HG03439 (cell line): ENCODE data around the gene HSPB7.
"Not testable (repeated sequence)": the region's sequence is repeated elsewhere in the genome, so short reads cannot be mapped to it uniquely, and the experiment has no call there.

Source experiments
- ATAC-seq: cut with Tn5 transposase; IDR thresholded peaks from one replicate; pipeline ENCODE4 v1.9.1; 2021; ENCODE audit warnings: mild to moderate bottlenecking, moderate library complexity; ENCODE audit not compliant: unreplicated experiment

Gene HSPB7

GRCh38 chr1:16009030-16009460, 8.8 kb downstream of the HSPB7 start:
- ATAC-seq: no peak

- no peak for ATAC-seq
Observed at GRCh38 chr1:16007671-16008341, 10.0 kb downstream of the HSPB7 start.

- ATAC-seq: no peak
Observed at GRCh38 chr1:16006552-16007485, 11.0 kb downstream of the HSPB7 start.

GRCh38 chr1:16006010-16006409, 11.8 kb downstream of the HSPB7 start:
- no peak for ATAC-seq

DNA sequence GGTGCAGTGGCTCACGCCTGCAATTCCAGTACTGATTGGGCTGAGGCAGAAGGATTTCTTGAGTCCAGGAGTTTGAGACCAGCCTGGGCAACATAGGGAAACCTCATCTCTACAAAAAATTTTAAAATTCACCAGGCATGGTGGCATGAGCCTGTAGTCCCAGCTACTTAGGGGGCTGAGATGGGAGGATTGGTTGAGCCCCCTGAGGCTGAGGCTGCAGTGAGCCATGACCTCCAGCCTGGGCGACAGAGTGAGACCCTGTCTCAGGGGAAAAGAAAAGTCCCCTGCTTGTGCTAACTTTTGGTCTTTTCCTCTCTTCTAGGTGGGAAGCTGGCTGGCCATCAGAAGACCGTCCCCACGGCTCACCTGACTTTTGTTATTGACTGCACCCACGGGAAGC, 12.2 kb downstream of the HSPB7 start:
- no peak for ATAC-seq

DNA sequence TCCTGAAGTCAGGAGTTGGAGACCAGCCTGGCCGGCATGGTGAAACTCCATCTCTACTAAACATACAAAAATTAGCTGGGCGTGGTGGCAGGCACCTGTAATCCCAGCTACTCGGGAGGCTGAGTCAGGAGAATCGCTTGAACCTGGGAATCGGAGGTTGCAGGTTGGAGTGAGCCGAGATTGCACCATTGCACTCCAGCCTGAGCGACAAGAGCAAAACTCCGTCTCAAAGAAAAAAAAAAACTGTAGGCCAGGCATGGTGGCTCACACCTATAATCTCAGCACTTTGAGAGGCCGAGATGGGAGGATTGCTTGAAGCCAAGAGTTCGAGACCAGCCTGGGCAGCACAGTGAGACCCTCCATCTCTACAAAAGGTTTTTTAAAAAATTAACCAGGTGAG, 16.6 kb downstream of the HSPB7 start:
- not testable (repeated sequence) for ATAC-seq

- ATAC-seq: no peak
Observed at GRCh38 chr1:15998929-15999328, 18.9 kb downstream of the HSPB7 start.

- no peak for ATAC-seq
Observed at GRCh38 chr1:15997637-15998280, 20.1 kb downstream of the HSPB7 start.

GRCh38 chr1:15997076-15997585, 20.7 kb downstream of the HSPB7 start:
- no peak for ATAC-seq

- ATAC-seq: no peak
Observed at GRCh38 chr1:15994590-15995351, 23.1 kb downstream of the HSPB7 start.

- no peak for ATAC-seq
Observed at GRCh38 chr1:15994081-15994480, 23.8 kb downstream of the HSPB7 start.

DNA sequence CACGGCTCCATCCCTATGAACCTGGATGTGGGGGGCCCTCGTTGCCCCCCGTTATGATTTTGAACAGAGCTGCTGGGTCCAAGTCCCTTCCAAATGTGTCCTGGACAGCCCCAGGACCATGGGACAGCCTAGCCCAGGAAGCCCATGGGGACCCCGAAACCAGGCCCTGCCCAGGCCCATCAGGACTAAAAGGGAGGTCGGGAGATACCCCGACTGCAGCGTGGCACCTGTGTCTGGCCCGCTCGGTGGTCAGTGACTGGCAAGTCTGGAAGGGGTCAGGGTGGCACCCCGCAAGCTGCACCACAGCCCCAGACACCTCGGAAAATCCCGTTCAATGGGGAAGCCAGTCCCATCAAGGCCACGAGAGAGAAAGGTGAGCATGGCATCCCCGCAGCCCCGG, 24.2 kb downstream of the HSPB7 start:
- no peak for ATAC-seq

- no peak for ATAC-seq
Observed at GRCh38 chr1:15992582-15993500, 25.0 kb downstream of the HSPB7 start.

DNA sequence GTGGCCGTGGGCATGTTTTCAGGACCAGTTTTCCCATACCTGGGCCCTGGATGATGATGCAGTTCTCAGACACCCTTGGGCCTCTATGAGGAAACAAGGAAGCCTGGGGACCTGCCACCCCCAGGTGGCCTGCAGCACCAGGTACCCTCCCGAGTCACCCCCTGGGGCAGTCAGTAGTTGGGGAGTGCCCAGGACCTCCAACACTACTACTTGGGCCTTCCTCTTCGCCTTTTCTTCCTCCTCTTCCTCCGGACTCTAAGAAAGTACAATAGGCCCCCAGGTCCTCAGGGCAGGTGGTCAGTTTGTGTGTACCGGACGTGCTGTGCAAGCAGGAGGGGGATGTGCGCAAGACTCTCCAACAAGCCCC, 25.7 kb downstream of the HSPB7 start:
- no peak for ATAC-seq

- ATAC-seq: no peak
Observed at GRCh38 chr1:15991427-15992186, 26.2 kb downstream of the HSPB7 start.

- ATAC-seq: no peak
Observed at GRCh38 chr1:15989776-15990175, 28.1 kb downstream of the HSPB7 start.

GRCh38 chr1:15988856-15989736, 28.7 kb downstream of the HSPB7 start:
- ATAC-seq: no peak
